Endothelial cell (in vitro differentiated cells): Measurements from ENCODE around the gene CCDC157. TPM values are rescaled to one million over a fixed set of nuclear protein-coding genes. Genes with fewer than 3 reads are reported as not detected.

ENCODE experiments used
- DNase-seq: peaks from one replicate; pipeline ENCODE4 v3.0.0; 2021; ENCODE audit warnings: low spot score
- H3K27ac Mint-ChIP-seq: one replicate; pipeline ENCODE4 v1.8.0; 2021; ENCODE audit warnings: mixed read lengths, inconsistent platforms; ENCODE audit not compliant: unreplicated experiment
- H3K27me3 Mint-ChIP-seq: one replicate; pipeline ENCODE4 v1.8.0; 2021; ENCODE audit warnings: mild to moderate bottlenecking, moderate library complexity, mixed read lengths, inconsistent platforms; ENCODE audit not compliant: unreplicated experiment
- H3K36me3 Mint-ChIP-seq: one replicate; pipeline ENCODE4 v1.8.0; 2021; ENCODE audit warnings: mild to moderate bottlenecking, low read depth, mixed read lengths, inconsistent platforms; ENCODE audit not compliant: unreplicated experiment
- H3K4me1 Mint-ChIP-seq: one replicate; pipeline ENCODE4 v1.8.0; 2021; ENCODE audit warnings: mild to moderate bottlenecking, mixed read lengths, inconsistent platforms; ENCODE audit not compliant: unreplicated experiment
- H3K4me3 Mint-ChIP-seq: one replicate; pipeline ENCODE4 v1.8.0; 2021; ENCODE audit warnings: mild to moderate bottlenecking, mixed read lengths, inconsistent platforms; ENCODE audit not compliant: unreplicated experiment
- H3K9me3 Mint-ChIP-seq: one replicate; pipeline ENCODE4 v1.8.0; 2021; ENCODE audit warnings: mixed read lengths, inconsistent platforms; ENCODE audit not compliant: unreplicated experiment
- CTCF ChIP-seq: fragments of 200-600 bp; sonication (generic); IDR thresholded peaks from one replicate; pipeline ENCODE4 v1.5.0; 2021; ENCODE audit warnings: antibody characterized with exemption; ENCODE audit not compliant: unreplicated experiment
- total RNA-seq: library from RNA; stranded (reverse); fragmentation: NEBNext Ultra II Directional; extraction: Animal tissue kit (Norgen Biotek cat#: 25700); gene quantifications from one replicate; pipeline ENCODE4 v1.2.1, GENCODE V29; 2021; ENCODE audit not compliant: unreplicated experiment

Gene CCDC157
- total RNA-seq, 1 donor from 2014 or later, result 3.3 TPM

- peaks cover 14% of the 10 kb centered on the region for H3K27me3 Mint-ChIP-seq
- H3K27ac Mint-ChIP-seq, result no peak within 1 kb of the TSS
- no peaks in the 10 kb centered on the region for H3K9me3 Mint-ChIP-seq
- H3K4me3 Mint-ChIP-seq, result peak within 1 kb of the TSS; percentile 81
- H3K36me3 Mint-ChIP-seq, result no peaks in the 10 kb centered on the region
- peaks cover 17% of the 10 kb centered on the region for H3K4me1 Mint-ChIP-seq
- DNase-seq, result peak; percentile 41
- no peak for TF ChIP-seq CTCF
These were observed 40.3 kb downstream of the CCDC157 start, which contains the start of gene SEC14L2 for GRCh38 chr22:30396871-30397655. SEC14L2 (plus strand) TSS chr22:30397018; CDS start chr22:30397117, 99 bp downstream.

- H3K9me3 Mint-ChIP-seq, result no peaks in the 10 kb centered on the region
- peak overlapping the region; percentile 76 for H3K4me3 Mint-ChIP-seq
- H3K36me3 Mint-ChIP-seq, result no peaks in the 10 kb centered on the region
- DNase-seq, result no peak
- no peak overlapping the region for H3K27ac Mint-ChIP-seq
- peaks cover 15% of the 10 kb centered on the region for H3K4me1 Mint-ChIP-seq
- no peak for TF ChIP-seq CTCF
- peaks cover 14% of the 10 kb centered on the region for H3K27me3 Mint-ChIP-seq
These were observed 41.1 kb downstream of the CCDC157 start for GRCh38 chr22:30397656-30398635.

- peaks cover 15% of the 10 kb centered on the region for H3K4me1 Mint-ChIP-seq
- H3K27ac Mint-ChIP-seq, result no peak overlapping the region
- H3K4me3 Mint-ChIP-seq, result no peak overlapping the region
- no peaks in the 10 kb centered on the region for H3K9me3 Mint-ChIP-seq
- H3K27me3 Mint-ChIP-seq, result peaks cover 13% of the 10 kb centered on the region
- no peak for TF ChIP-seq CTCF
- no peak for DNase-seq
- H3K36me3 Mint-ChIP-seq, result no peaks in the 10 kb centered on the region
These were observed 42.2 kb downstream of the CCDC157 start for GRCh38 chr22:30398685-30399680.

GRCh38 chr22:30399718-30400117 lies 42.9 kb downstream of the CCDC157 start:
- H3K4me3 Mint-ChIP-seq, result no peak overlapping the region
- TF ChIP-seq CTCF, result no peak
- peaks cover 15% of the 10 kb centered on the region for H3K4me1 Mint-ChIP-seq
- no peaks in the 10 kb centered on the region for H3K36me3 Mint-ChIP-seq
- no peak for DNase-seq
- H3K9me3 Mint-ChIP-seq, result no peaks in the 10 kb centered on the region
- no peak overlapping the region for H3K27ac Mint-ChIP-seq
- H3K27me3 Mint-ChIP-seq, result peaks cover 13% of the 10 kb centered on the region
